HG03159 (cell line): ENCODE data around the gene ACP2.
"Not testable (repeated sequence)": the region's sequence is repeated elsewhere in the genome, so short reads cannot be mapped to it uniquely, and the experiment has no call there.

ENCODE experiments used
- ATAC-seq: cut with Tn5 transposase; IDR thresholded peaks from one replicate; pipeline ENCODE4 v1.9.1; 2021; ENCODE audit warnings: mild to moderate bottlenecking, moderate library complexity; ENCODE audit not compliant: unreplicated experiment

The ACP2 gene

GRCh38 chr11:47208008-47208552 lies 40.5 kb downstream of the ACP2 start:
- not testable (repeated sequence) for ATAC-seq

- no peak for ATAC-seq
Observed at GRCh38 chr11:47207459-47207858, 41.2 kb downstream of the ACP2 start.

- ATAC-seq: not testable (repeated sequence)
Observed at GRCh38 chr11:47206577-47206976, 42.0 kb downstream of the ACP2 start.

GRCh38 chr11:47204637-47204989 lies 44.0 kb downstream of the ACP2 start:
- ATAC-seq: no peak

GRCh38 chr11:47202576-47202975 lies 46.0 kb downstream of the ACP2 start:
- ATAC-seq: no peak

GRCh38 chr11:47201015-47201414 lies 47.6 kb downstream of the ACP2 start:
- no peak for ATAC-seq

GRCh38 chr11:47198161-47198560 lies 50.5 kb downstream of the ACP2 start:
- ATAC-seq: not testable (repeated sequence)

GRCh38 chr11:47192111-47192510 lies 56.5 kb downstream of the ACP2 start:
- ATAC-seq: no peak

GRCh38 chr11:47191137-47191536 lies 57.5 kb downstream of the ACP2 start:
- not testable (repeated sequence) for ATAC-seq
